ENCODE measurements around the gene ADGRD1.

GRCh38 chr12:130909111-130909510, 44.6 kb upstream of the ADGRD1 start:
- TF ChIP-seq TAF1 (IDR thresholded peaks at IDR 0.05; ENCODE audit: borderline replicate concordance, insufficient read depth, low read length) (no peak), SIN3A (IDR thresholded peaks at IDR 0.05; ENCODE audit: borderline replicate concordance, insufficient read depth, low read length) (no peak)
- TF ChIP-seq, protein P1, sequence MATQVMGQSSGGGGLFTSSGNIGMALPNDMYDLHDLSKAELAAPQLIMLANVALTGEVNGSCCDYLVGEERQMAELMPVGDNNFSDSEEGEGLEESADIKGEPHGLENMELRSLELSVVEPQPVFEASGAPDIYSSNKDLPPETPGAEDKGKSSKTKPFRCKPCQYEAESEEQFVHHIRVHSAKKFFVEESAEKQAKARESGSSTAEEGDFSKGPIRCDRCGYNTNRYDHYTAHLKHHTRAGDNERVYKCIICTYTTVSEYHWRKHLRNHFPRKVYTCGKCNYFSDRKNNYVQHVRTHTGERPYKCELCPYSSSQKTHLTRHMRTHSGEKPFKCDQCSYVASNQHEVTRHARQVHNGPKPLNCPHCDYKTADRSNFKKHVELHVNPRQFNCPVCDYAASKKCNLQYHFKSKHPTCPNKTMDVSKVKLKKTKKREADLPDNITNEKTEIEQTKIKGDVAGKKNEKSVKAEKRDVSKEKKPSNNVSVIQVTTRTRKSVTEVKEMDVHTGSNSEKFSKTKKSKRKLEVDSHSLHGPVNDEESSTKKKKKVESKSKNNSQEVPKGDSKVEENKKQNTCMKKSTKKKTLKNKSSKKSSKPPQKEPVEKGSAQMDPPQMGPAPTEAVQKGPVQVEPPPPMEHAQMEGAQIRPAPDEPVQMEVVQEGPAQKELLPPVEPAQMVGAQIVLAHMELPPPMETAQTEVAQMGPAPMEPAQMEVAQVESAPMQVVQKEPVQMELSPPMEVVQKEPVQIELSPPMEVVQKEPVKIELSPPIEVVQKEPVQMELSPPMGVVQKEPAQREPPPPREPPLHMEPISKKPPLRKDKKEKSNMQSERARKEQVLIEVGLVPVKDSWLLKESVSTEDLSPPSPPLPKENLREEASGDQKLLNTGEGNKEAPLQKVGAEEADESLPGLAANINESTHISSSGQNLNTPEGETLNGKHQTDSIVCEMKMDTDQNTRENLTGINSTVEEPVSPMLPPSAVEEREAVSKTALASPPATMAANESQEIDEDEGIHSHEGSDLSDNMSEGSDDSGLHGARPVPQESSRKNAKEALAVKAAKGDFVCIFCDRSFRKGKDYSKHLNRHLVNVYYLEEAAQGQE (IDR thresholded peaks at IDR 0.05; ENCODE audit: insufficient read depth in 1 of 2, low read depth in 2 of 2, low read length in 2 of 2), result no peak

Data from PFSK-1 (cell line).